Measurements from ENCODE around the gene TSPYL6.

The TSPYL6 gene

GRCh38 chr2:54254180-54254579 is 1.8 kb downstream of the TSPYL6 start:
- Histone ChIP-seq H3K9me3 (ENCODE audit: insufficient read depth, low read depth, low read length) (no peaks in the 10 kb centered on the region), H3K9ac (ENCODE audit: low read depth, low read length) (no peak overlapping the region), H3K36me3 (ENCODE audit: insufficient read depth, low read depth, low read length) (no peaks in the 10 kb centered on the region), H3K4me1 (ENCODE audit: insufficient read depth, low read length) (no peaks in the 10 kb centered on the region), H3K27me3 (ENCODE audit: insufficient read depth, low read length) (no peaks in the 10 kb centered on the region), H3K27ac (ENCODE audit: low read length) (no peak overlapping the region), H3K4me3 (ENCODE audit: low read length) (no peak overlapping the region)

DNA sequence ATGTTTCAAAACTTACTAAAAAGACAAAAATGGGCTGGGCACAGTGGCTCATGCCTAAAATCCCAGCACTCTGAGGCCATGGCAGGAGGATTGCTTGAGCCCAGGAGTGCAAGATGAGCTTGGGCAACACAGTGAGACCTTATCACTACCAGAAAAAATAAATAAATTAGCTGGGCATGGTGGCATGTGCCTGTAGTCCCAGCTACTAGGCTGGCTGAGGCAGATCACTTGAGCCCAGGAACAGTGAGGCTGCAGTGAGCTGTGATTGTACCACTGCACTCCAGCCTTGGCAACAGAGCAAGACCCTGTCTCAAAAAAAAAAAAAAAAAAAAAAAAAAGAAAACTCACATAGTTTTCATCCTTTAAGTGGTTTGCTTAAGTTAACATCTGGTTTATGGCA is 6.4 kb downstream of the TSPYL6 start:
- Histone ChIP-seq H3K4me1 (ENCODE audit: insufficient read depth, low read length) (no peaks in the 10 kb centered on the region), H3K4me3 (ENCODE audit: low read length) (no peak overlapping the region), H3K9me3 (ENCODE audit: insufficient read depth, low read depth, low read length) (no peaks in the 10 kb centered on the region), H3K27me3 (ENCODE audit: insufficient read depth, low read length) (no peaks in the 10 kb centered on the region), H3K36me3 (ENCODE audit: insufficient read depth, low read depth, low read length) (no peaks in the 10 kb centered on the region), H3K9ac (ENCODE audit: low read depth, low read length) (no peak overlapping the region), H3K27ac (ENCODE audit: low read length) (no peak overlapping the region)

- Histone ChIP-seq H3K9me3 (ENCODE audit: insufficient read depth, low read depth, low read length) (no peaks in the 10 kb centered on the region), H3K4me3 (ENCODE audit: low read length) (no peak overlapping the region), H3K36me3 (ENCODE audit: insufficient read depth, low read depth, low read length) (no peaks in the 10 kb centered on the region), H3K27me3 (ENCODE audit: insufficient read depth, low read length) (no peaks in the 10 kb centered on the region), H3K4me1 (ENCODE audit: insufficient read depth, low read length) (no peaks in the 10 kb centered on the region), H3K9ac (ENCODE audit: low read depth, low read length) (no peak overlapping the region), H3K27ac (ENCODE audit: low read length) (no peak overlapping the region)
Observed at GRCh38 chr2:54247115-54247514, 8.9 kb downstream of the TSPYL6 start.

- Histone ChIP-seq H3K27me3 (ENCODE audit: insufficient read depth, low read length) (no peaks in the 10 kb centered on the region), H3K27ac (ENCODE audit: low read length) (no peak overlapping the region)
Observed at GRCh38 chr2:54240515-54241469, 15.2 kb downstream of the TSPYL6 start.

GRCh38 chr2:54239427-54239826 is 16.6 kb downstream of the TSPYL6 start:
- no peak overlapping the region for H3K27ac ChIP-seq (ENCODE audit: low read length)
- peaks cover 12% of the 10 kb centered on the region for H3K4me1 ChIP-seq (ENCODE audit: insufficient read depth, low read length)
- no peaks in the 10 kb centered on the region for H3K27me3 ChIP-seq (ENCODE audit: insufficient read depth, low read length)
- H3K36me3 ChIP-seq (ENCODE audit: insufficient read depth, low read depth, low read length) = no peaks in the 10 kb centered on the region
- no peak overlapping the region for H3K4me3 ChIP-seq (ENCODE audit: low read length)
- no peak overlapping the region for H3K9ac ChIP-seq (ENCODE audit: low read depth, low read length)
- no peaks in the 10 kb centered on the region for H3K9me3 ChIP-seq (ENCODE audit: insufficient read depth, low read depth, low read length)

More at GRCh38 chr2:54240515-54241469, 15.2 kb downstream of the TSPYL6 start:
- H3K9ac ChIP-seq (ENCODE audit: low read depth, low read length) = no peak overlapping the region
- H3K4me1 ChIP-seq (ENCODE audit: insufficient read depth, low read length) = peaks cover 12% of the 10 kb centered on the region
- no peak overlapping the region for H3K4me3 ChIP-seq (ENCODE audit: low read length)
- H3K9me3 ChIP-seq (ENCODE audit: insufficient read depth, low read depth, low read length) = no peaks in the 10 kb centered on the region
- H3K36me3 ChIP-seq (ENCODE audit: insufficient read depth, low read depth, low read length) = no peaks in the 10 kb centered on the region

DNA sequence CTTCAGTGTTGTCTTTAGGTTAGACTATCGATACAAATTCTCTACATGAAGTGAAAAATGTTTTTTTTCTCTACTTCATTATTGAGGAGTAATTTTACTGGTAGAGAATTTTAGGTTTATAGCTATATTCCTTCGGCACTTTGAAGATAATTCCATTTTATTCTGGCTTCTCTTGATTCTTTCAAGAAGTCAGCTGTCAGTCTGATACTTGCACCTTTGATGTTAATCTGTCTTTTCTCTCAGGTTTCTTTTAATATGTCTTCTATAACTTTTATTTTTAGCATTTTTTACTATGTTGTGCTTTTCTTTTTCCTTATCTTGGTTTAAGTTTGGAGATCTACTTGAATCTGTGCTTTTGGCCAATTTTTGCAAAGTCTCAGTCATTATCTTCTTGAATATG is 18.6 kb downstream of the TSPYL6 start:
- Histone ChIP-seq H3K27ac (ENCODE audit: low read length) (no peak overlapping the region), H3K9me3 (ENCODE audit: insufficient read depth, low read depth, low read length) (no peaks in the 10 kb centered on the region), H3K27me3 (ENCODE audit: insufficient read depth, low read length) (no peaks in the 10 kb centered on the region), H3K36me3 (ENCODE audit: insufficient read depth, low read depth, low read length) (no peaks in the 10 kb centered on the region), H3K4me1 (ENCODE audit: insufficient read depth, low read length) (peaks cover 12% of the 10 kb centered on the region), H3K9ac (ENCODE audit: low read depth, low read length) (no peak overlapping the region), H3K4me3 (ENCODE audit: low read length) (no peak overlapping the region)

DNA sequence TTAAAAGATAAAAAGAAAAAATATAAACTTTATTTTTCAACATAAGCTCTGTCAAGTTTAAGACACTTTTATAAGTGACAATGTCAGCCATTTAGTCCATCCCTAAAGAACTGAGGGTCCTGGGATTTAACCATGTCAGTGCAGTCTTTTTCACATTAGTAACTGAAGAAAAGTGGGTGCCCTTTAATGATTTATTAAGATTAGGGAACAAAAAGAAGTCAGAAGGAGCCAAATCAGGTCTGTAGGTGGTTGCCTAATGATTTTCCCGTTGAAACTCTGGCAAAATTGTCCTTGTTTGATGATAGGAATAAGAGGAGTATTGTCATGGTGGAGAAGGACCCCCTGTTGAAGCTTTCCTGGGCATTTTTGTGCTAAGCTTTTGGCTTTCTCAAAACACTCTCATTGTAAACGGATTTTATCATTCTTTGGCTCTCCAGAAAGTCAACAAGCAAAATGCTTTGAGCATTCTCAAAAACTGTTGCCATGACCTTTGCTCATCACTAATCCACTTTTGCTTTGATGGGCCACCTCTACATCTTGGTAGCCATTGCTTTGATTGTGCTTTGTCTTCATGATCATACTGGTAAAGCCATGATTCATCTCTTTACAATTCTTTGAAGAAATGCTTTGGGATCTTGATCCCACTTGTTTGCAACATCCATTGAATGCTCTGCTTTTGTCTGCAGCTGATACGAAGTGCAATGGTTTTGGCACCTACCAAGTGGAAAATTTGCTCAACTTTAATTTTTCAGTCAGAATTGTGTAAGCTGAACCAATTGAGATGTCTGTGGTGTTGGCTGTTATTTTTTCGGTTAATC is 22.0 kb downstream of the TSPYL6 start:
- H3K27me3 ChIP-seq (ENCODE audit: insufficient read depth, low read length) = no peaks in the 10 kb centered on the region
- no peak overlapping the region for H3K27ac ChIP-seq (ENCODE audit: low read length)
- no peak overlapping the region for H3K9ac ChIP-seq (ENCODE audit: low read depth, low read length)
- H3K4me3 ChIP-seq (ENCODE audit: low read length) = no peak overlapping the region
- no peaks in the 10 kb centered on the region for H3K4me1 ChIP-seq (ENCODE audit: insufficient read depth, low read length)
- H3K36me3 ChIP-seq (ENCODE audit: insufficient read depth, low read depth, low read length) = no peaks in the 10 kb centered on the region
- H3K9me3 ChIP-seq (ENCODE audit: insufficient read depth, low read depth, low read length) = no peaks in the 10 kb centered on the region

GRCh38 chr2:54228945-54229344 is 27.1 kb downstream of the TSPYL6 start:
- Histone ChIP-seq H3K9ac (ENCODE audit: low read depth, low read length) (no peak overlapping the region), H3K4me3 (ENCODE audit: low read length) (no peak overlapping the region), H3K27me3 (ENCODE audit: insufficient read depth, low read length) (no peaks in the 10 kb centered on the region), H3K4me1 (ENCODE audit: insufficient read depth, low read length) (no peaks in the 10 kb centered on the region), H3K9me3 (ENCODE audit: insufficient read depth, low read depth, low read length) (no peaks in the 10 kb centered on the region), H3K27ac (ENCODE audit: low read length) (no peak overlapping the region), H3K36me3 (ENCODE audit: insufficient read depth, low read depth, low read length) (no peaks in the 10 kb centered on the region)

DNA sequence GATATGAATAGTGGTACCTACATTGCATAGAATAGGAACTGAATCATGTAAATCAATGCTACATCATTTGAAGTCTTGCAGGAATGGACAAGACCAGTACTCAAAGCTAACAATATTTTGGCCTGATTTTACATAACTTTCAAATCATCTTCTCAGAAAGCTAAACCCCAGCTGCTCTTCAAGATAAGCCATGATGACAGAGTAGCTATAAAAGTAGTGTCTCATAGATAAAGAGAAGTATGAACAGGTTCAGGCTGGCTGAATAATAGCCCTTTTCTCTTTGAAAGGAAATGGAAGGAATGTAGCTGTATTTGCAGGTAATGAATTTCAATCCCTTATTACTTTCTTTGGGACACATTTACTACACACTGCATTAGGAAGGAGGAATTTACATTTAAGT is 28.2 kb downstream of the TSPYL6 start:
- Histone ChIP-seq H3K9me3 (ENCODE audit: insufficient read depth, low read depth, low read length) (no peaks in the 10 kb centered on the region), H3K4me3 (ENCODE audit: low read length) (no peak overlapping the region), H3K9ac (ENCODE audit: low read depth, low read length) (no peak overlapping the region), H3K4me1 (ENCODE audit: insufficient read depth, low read length) (no peaks in the 10 kb centered on the region), H3K27ac (ENCODE audit: low read length) (no peak overlapping the region), H3K36me3 (ENCODE audit: insufficient read depth, low read depth, low read length) (no peaks in the 10 kb centered on the region), H3K27me3 (ENCODE audit: insufficient read depth, low read length) (no peaks in the 10 kb centered on the region)

DNA sequence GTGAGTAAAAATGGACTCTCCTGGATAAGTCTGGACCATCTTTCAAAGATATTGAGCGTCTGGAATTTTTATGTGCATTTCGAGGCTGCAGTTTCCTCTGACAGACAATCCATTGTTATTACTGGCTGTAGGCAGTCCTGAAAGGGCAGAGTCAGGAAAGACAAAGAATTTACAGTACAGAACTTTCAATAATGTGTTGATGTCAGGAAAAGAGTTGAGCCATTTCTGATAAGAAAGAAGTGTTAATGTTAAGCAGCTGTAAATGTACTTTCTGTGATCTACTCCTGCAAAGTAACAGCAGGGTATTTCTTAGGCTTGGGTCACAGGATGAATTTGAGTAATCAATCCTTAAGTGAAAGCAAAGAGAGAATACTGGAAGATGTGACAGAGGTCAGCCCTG is 29.8 kb downstream of the TSPYL6 start:
- Histone ChIP-seq H3K4me3 (ENCODE audit: low read length) (no peak overlapping the region), H3K9me3 (ENCODE audit: insufficient read depth, low read depth, low read length) (no peaks in the 10 kb centered on the region), H3K27ac (ENCODE audit: low read length) (no peak overlapping the region), H3K9ac (ENCODE audit: low read depth, low read length) (no peak overlapping the region), H3K27me3 (ENCODE audit: insufficient read depth, low read length) (no peaks in the 10 kb centered on the region), H3K36me3 (ENCODE audit: insufficient read depth, low read depth, low read length) (no peaks in the 10 kb centered on the region), H3K4me1 (ENCODE audit: insufficient read depth, low read length) (no peaks in the 10 kb centered on the region)

- no peaks in the 10 kb centered on the region for H3K27me3 ChIP-seq (ENCODE audit: insufficient read depth, low read length)
- H3K36me3 ChIP-seq (ENCODE audit: insufficient read depth, low read depth, low read length) = no peaks in the 10 kb centered on the region
- no peaks in the 10 kb centered on the region for H3K9me3 ChIP-seq (ENCODE audit: insufficient read depth, low read depth, low read length)
- no peaks in the 10 kb centered on the region for H3K4me1 ChIP-seq (ENCODE audit: insufficient read depth, low read length)
- no peak overlapping the region for H3K9ac ChIP-seq (ENCODE audit: low read depth, low read length)
- H3K27ac ChIP-seq (ENCODE audit: low read length) = no peak overlapping the region
- H3K4me3 ChIP-seq (ENCODE audit: low read length) = no peak overlapping the region
Observed at GRCh38 chr2:54224997-54225396, 31.0 kb downstream of the TSPYL6 start.

- no peak overlapping the region for H3K27ac ChIP-seq (ENCODE audit: low read length)
- H3K9me3 ChIP-seq (ENCODE audit: insufficient read depth, low read depth, low read length) = peaks cover 8% of the 10 kb centered on the region; the same call in 1 of the 2 replicates
- H3K4me3 ChIP-seq (ENCODE audit: low read length) = no peak overlapping the region
- H3K36me3 ChIP-seq (ENCODE audit: insufficient read depth, low read depth, low read length) = no peaks in the 10 kb centered on the region
- no peaks in the 10 kb centered on the region for H3K27me3 ChIP-seq (ENCODE audit: insufficient read depth, low read length)
- no peak overlapping the region for H3K9ac ChIP-seq (ENCODE audit: low read depth, low read length)
- no peaks in the 10 kb centered on the region for H3K4me1 ChIP-seq (ENCODE audit: insufficient read depth, low read length)
Observed at GRCh38 chr2:54213082-54213481, 42.9 kb downstream of the TSPYL6 start.
